Loucy (cell line): ENCODE data around the gene CD2AP.

Source experiments
- H2AFZ ChIP-seq: fragments of 200-600 bp; sonication (generic); 2 replicates; pipeline ENCODE4 v1.6.0; 2016; ENCODE audit warnings: antibody characterized with exemption, mild to moderate bottlenecking, low read length, moderate library complexity
- H3F3A ChIP-seq: fragments of 200-600 bp; 2 replicates; pipeline ENCODE4 v1.6.0; 2016; ENCODE audit warnings: antibody characterized with exemption, low read depth, mild to moderate bottlenecking
- H3K27me3 ChIP-seq: fragments of 200-600 bp; sonication (generic); 2 replicates; pipeline ENCODE4 v1.6.1; 2014; ENCODE audit warnings: low read length, mild to moderate bottlenecking; ENCODE audit not compliant: insufficient read depth, poor library complexity, severe bottlenecking
- H3K36me3 ChIP-seq: fragments of 200-600 bp; sonication (generic); 2 replicates; pipeline ENCODE4 v1.6.1; 2016; ENCODE audit warnings: low read length; ENCODE audit not compliant: insufficient read depth
- H3K4me1 ChIP-seq: fragments of 200-600 bp; sonication (generic); 2 replicates; pipeline ENCODE4 v1.5.1; 2014; ENCODE audit warnings: low read length, mild to moderate bottlenecking; ENCODE audit not compliant: insufficient read depth, poor library complexity, severe bottlenecking
- H3K4me2 ChIP-seq: fragments of 200-600 bp; sonication (generic); 2 replicates; pipeline ENCODE4 v1.6.0; 2014; ENCODE audit warnings: antibody characterized with exemption, low read length, low read depth, mild to moderate bottlenecking; ENCODE audit not compliant: poor library complexity, severe bottlenecking
- H3K4me3 ChIP-seq: fragments of 200-600 bp; sonication (generic); 2 replicates; pipeline ENCODE4 v1.5.1; 2014; ENCODE audit warnings: low read length, mild to moderate bottlenecking, mixed read lengths; ENCODE audit not compliant: poor library complexity, severe bottlenecking
- H3K79me2 ChIP-seq: fragments of 200-600 bp; sonication (generic); 2 replicates; pipeline ENCODE4 v1.6.1; 2014; ENCODE audit warnings: low read length; ENCODE audit not compliant: insufficient read depth
- H3K9ac ChIP-seq: fragments of 200-600 bp; sonication (generic); 2 replicates; pipeline ENCODE4 v1.6.0; 2014; ENCODE audit warnings: mild to moderate bottlenecking, low read depth, low read length, moderate library complexity; ENCODE audit not compliant: poor library complexity, severe bottlenecking
- H3K9me2 ChIP-seq: fragments of 200-600 bp; sonication (generic); replicated peaks from 2 replicates; pipeline ENCODE4 v1.6.1; 2016; ENCODE audit warnings: low read depth, low read length, mixed read lengths
- H3K9me3 ChIP-seq: fragments of 200-600 bp; sonication (generic); 2 replicates; pipeline ENCODE4 v1.6.1; 2014; ENCODE audit warnings: mild to moderate bottlenecking, antibody characterized with exemption, low read length, low read depth; ENCODE audit not compliant: insufficient read depth
- H4K20me1 ChIP-seq: fragments of 200-600 bp; sonication (generic); 2 replicates; pipeline ENCODE4 v1.6.0; 2014; ENCODE audit warnings: antibody characterized with exemption, low read length, mild to moderate bottlenecking; ENCODE audit not compliant: insufficient read depth, poor library complexity, severe bottlenecking
- CTCF ChIP-seq: fragments of 200-600 bp; sonication (generic); conservative IDR thresholded peaks from 2 replicates; pipeline ENCODE4 v1.5.1; 2014; ENCODE audit warnings: mild to moderate bottlenecking, antibody characterized with exemption, low read length
- EZH2phosphoT487 ChIP-seq: fragments of 200-600 bp; IDR thresholded peaks from 2 replicates; pipeline ENCODE4 v1.6.1; 2018; ENCODE audit warnings: antibody characterized with exemption, mild to moderate bottlenecking, moderate library complexity, borderline replicate concordance

The CD2AP gene

GRCh38 chr6:47621838-47622449 is 144.4 kb downstream of the CD2AP start:
- Histone ChIP-seq H4K20me1 (no peaks in the 10 kb centered on the region), H3K79me2 (no peaks in the 10 kb centered on the region), H3K9me3 (no peaks in the 10 kb centered on the region), H3K36me3 (peaks cover 37% of the 10 kb centered on the region; the same call in 1 of the 2 replicates), H3K4me3 (no peak overlapping the region), H3K9me2 (no peaks in the 10 kb centered on the region), H3K4me2 (no peak overlapping the region), H3K4me1 (no peaks in the 10 kb centered on the region), H3K9ac (no peak overlapping the region), H2AFZ (no peak overlapping the region), H3K27me3 (no peaks in the 10 kb centered on the region), H3F3A (no peaks in the 10 kb centered on the region)
- TF ChIP-seq CTCF (no peak), EZH2phosphoT487 (no peak)

- Histone ChIP-seq H3F3A (no peaks in the 10 kb centered on the region), H2AFZ (no peak overlapping the region), H3K27me3 (no peaks in the 10 kb centered on the region), H3K4me2 (no peak overlapping the region), H3K36me3 (peaks cover 26% of the 10 kb centered on the region; the same call in 1 of the 2 replicates), H3K4me1 (no peaks in the 10 kb centered on the region), H3K9ac (no peak overlapping the region), H3K79me2 (no peaks in the 10 kb centered on the region), H3K9me3 (no peaks in the 10 kb centered on the region), H3K4me3 (no peak overlapping the region), H4K20me1 (no peaks in the 10 kb centered on the region), H3K9me2 (no peaks in the 10 kb centered on the region)
- no peak for TF ChIP-seq EZH2phosphoT487
- TF ChIP-seq CTCF = no peak
Observed at GRCh38 chr6:47626782-47627181, 149.2 kb downstream of the CD2AP start.

- H3K9me2 ChIP-seq = no peaks in the 10 kb centered on the region
Observed at GRCh38 chr6:47628448-47629272, 151.1 kb downstream of the CD2AP start.

More at GRCh38 chr6:47628448-47629272, 151.1 kb downstream of the CD2AP start:
- Histone ChIP-seq H4K20me1 (no peaks in the 10 kb centered on the region), H3K36me3 (peaks cover 15% of the 10 kb centered on the region; the same call in 1 of the 2 replicates), H3K27me3 (no peaks in the 10 kb centered on the region), H3K4me3 (no peak overlapping the region), H3K79me2 (no peaks in the 10 kb centered on the region), H2AFZ (no peak overlapping the region), H3K9me3 (no peaks in the 10 kb centered on the region), H3K9ac (no peak overlapping the region), H3F3A (no peaks in the 10 kb centered on the region), H3K4me2 (no peak overlapping the region), H3K4me1 (no peaks in the 10 kb centered on the region)
- TF ChIP-seq CTCF = no peak
- TF ChIP-seq EZH2phosphoT487 = no peak
